Esophagus muscularis mucosa (tissue), 4 donors: Measurements from ENCODE around the gene EBF4. TPM values are rescaled to one million over a fixed set of nuclear protein-coding genes. Genes with fewer than 3 reads are reported as not detected.
"Not testable (repeated sequence)": the region's sequence is repeated elsewhere in the genome, so short reads cannot be mapped to it uniquely, and the experiment has no call there.

Experiments
- DNase-seq: peaks from one replicate; pipeline ENCODE4 v3.0.0-alpha.2; 2017; ENCODE audit errors: extremely low spot score
- H3K27ac ChIP-seq, 4 donors: fragments of 200-600 bp; sonication (generic); replicated peaks in 1 of 4; 1 replicate in 3 of 4; 2 replicates in 1 of 4; pipeline ENCODE4 v1.5.1; 2016 to 2019; ENCODE audit warnings: mild to moderate bottlenecking in 1 of 4
- H3K27me3 ChIP-seq, 4 donors: fragments of 200-600 bp; sonication (generic); one replicate each; pipeline versions ENCODE4 v1.5.1 to v1.6.0; 2016 to 2019
- H3K36me3 ChIP-seq, 4 donors: fragments of 200-600 bp; sonication (generic); one replicate each; pipeline ENCODE4 v1.5.1; 2016 to 2019
- H3K4me1 ChIP-seq, 4 donors: fragments of 200-600 bp; sonication (generic); one replicate each; pipeline ENCODE4 v1.5.1; 2016 to 2019
- H3K4me3 ChIP-seq, 4 donors: fragments of 200-600 bp; sonication (generic); 1 replicate in 2 of 4; 2 replicates in 2 of 4; pipeline ENCODE4 v1.5.1; 2016 to 2019; ENCODE audit warnings: mild to moderate bottlenecking in 4 of 4, moderate library complexity in 1 of 4
- H3K9me3 ChIP-seq, 4 donors: fragments of 200-600 bp; sonication (generic); 1 replicate in 3 of 4; 2 replicates in 1 of 4; pipeline ENCODE4 v1.5.1; 2016 to 2019
- EP300 ChIP-seq: sonication (generic); formaldehyde crosslinking; IDR thresholded peaks from one replicate; pipeline ENCODE4 v1.6.1; 2017; ENCODE audit warnings: antibody characterized with exemption
- POLR2A ChIP-seq: fragments of 450-650 bp; IDR thresholded peaks from one replicate; pipeline ENCODE4 v1.6.1; 2017; ENCODE audit warnings: antibody characterized with exemption, moderate library complexity, mild to moderate bottlenecking, low read depth
- POLR2AphosphoS5 ChIP-seq, 2 donors: sonication (generic); formaldehyde crosslinking; IDR thresholded peaks; one replicate each; pipeline ENCODE4 v1.6.1; 2017; ENCODE audit warnings: antibody characterized with exemption in 2 of 2
- WGBS: methylation state at CpG from one replicate; pipeline ENCODE4 v1.1.5; 2018; 5-methylcytosine and 5-hydroxymethylcytosine counted together
- intact Hi-C: fragments of 100-400 bp; cut with DNase I; formaldehyde crosslinking; loops from one replicate; pipeline ENCODE4 v1.15.1; 2023
- small RNA-seq, 3 donors: library from RNA; depleted of rRNA; stranded (forward); fragments of <200 nt; gene quantifications; one replicate each; pipeline ENCODE3, GENCODE V24; 2016
- total RNA-seq, 4 donors: library from RNA; depleted of rRNA; stranded (reverse); fragments of >200 nt; gene quantifications; one replicate each; pipeline versions ENCODE4 v1.1.0 to v1.2.1, GENCODE V29; 2016
- TF ChIP-seq, protein P1 (sequence below), 3 experiments: fragments of 200-600 bp in 2 of 3; fragments of 450-650 bp in 1 of 3; sonication (generic) in 2 of 3; IDR thresholded peaks; one replicate each; pipeline ENCODE4 v1.5.1; 2017 to 2019; ENCODE audit warnings: antibody characterized with exemption in 3 of 3, mild to moderate bottlenecking in 2 of 3, moderate library complexity in 1 of 3

EBF4 gene
- total RNA-seq, 4 donors from 2014 or later = 23.7 to 46.7 (median 30.1) TPM

DNA sequence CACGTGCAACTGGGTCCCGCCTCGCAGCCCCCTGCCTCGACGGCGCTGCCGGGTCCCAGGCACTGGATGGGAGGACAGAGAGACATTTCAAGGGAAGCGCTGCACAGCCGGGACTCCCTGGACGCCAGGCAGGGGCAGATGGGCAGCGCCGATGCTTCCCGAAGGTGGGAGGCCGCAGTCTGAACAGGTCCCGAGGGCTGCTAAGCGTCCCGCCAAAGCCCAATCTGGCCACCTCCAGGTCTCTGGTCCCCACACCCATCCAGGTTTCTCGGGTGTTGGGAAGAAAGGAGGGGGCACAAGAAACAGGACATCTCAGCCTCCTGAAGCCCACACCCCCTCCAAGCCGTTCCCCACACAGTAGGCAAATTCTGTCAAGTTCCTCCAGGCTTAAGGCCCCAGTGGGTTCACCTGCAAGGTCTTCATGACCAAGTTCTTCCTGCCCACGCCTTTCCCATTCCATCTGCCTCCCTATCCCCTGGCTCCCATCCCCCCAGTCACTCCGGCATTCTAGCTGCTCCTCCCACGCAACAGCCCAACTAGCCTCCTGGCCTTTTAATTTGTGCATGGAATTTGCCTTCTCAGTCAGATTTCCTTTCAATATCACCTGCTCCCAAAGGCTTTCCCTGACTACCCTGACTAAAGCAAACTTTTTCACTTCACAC is 113.2 kb downstream of the EBF4 start:
- Histone ChIP-seq H3K9me3 (no peaks in the 10 kb centered on the region), H3K4me1 (peaks cover 0 to 17% (median 11%) of the 10 kb centered on the region in 4 donors), H3K27ac (no peak overlapping the region), H3K36me3 (no peaks in the 10 kb centered on the region), H3K27me3 (peaks cover 0 to 99% (median 12%) of the 10 kb centered on the region in 4 donors), H3K4me3 (no peak overlapping the region)
- no peak for DNase-seq
- TF ChIP-seq POLR2AphosphoS5 (IDR thresholded peaks at IDR 0.05) (no peak), EP300 (no peak), POLR2A (no peak)
- TF ChIP-seq, protein P1, sequence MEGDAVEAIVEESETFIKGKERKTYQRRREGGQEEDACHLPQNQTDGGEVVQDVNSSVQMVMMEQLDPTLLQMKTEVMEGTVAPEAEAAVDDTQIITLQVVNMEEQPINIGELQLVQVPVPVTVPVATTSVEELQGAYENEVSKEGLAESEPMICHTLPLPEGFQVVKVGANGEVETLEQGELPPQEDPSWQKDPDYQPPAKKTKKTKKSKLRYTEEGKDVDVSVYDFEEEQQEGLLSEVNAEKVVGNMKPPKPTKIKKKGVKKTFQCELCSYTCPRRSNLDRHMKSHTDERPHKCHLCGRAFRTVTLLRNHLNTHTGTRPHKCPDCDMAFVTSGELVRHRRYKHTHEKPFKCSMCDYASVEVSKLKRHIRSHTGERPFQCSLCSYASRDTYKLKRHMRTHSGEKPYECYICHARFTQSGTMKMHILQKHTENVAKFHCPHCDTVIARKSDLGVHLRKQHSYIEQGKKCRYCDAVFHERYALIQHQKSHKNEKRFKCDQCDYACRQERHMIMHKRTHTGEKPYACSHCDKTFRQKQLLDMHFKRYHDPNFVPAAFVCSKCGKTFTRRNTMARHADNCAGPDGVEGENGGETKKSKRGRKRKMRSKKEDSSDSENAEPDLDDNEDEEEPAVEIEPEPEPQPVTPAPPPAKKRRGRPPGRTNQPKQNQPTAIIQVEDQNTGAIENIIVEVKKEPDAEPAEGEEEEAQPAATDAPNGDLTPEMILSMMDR (IDR thresholded peaks at IDR 0.05) = no peak
- intact Hi-C loops = no loop called here
- 39% methylated on average over 14 of the region's 22 CpGs for WGBS

DNA sequence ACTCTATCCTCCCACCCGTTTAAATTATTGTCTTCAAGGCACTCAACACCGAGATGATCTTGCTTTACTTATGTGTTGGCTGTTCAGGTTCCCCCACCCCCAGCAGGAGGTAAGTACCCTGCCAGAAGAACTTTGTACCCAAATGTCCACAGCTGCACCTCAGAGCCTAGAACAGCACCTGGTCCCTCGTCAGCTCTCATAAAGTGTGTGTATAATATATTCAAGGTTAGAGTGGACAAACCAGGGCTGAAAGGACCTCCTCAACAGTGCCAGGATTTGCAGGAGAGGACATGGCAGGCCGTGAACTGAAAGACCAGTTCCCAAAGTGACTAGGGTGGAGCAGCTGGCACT is 113.7 kb downstream of the EBF4 start:
- peaks cover 0 to 12% (median 8%) of the 10 kb centered on the region in 4 donors for H3K4me1 ChIP-seq
- H3K27me3 ChIP-seq = peaks cover 0 to 99% (median 7%) of the 10 kb centered on the region in 4 donors
- H3K4me3 ChIP-seq = no peak overlapping the region
- H3K9me3 ChIP-seq = peaks cover 0 to 2% (median 0%) of the 10 kb centered on the region in 4 donors
- no peak for TF ChIP-seq POLR2AphosphoS5 (IDR thresholded peaks at IDR 0.05)
- TF ChIP-seq POLR2A = no peak
- no peak for TF ChIP-seq EP300
- TF ChIP-seq, protein P1 (IDR thresholded peaks at IDR 0.05) = no peak
- H3K36me3 ChIP-seq = no peaks in the 10 kb centered on the region
- intact Hi-C loops = no loop called here
- no peak overlapping the region for H3K27ac ChIP-seq
- DNase-seq = no peak
- 46% methylated on average over 4 of the region's 4 CpGs for WGBS

DNA sequence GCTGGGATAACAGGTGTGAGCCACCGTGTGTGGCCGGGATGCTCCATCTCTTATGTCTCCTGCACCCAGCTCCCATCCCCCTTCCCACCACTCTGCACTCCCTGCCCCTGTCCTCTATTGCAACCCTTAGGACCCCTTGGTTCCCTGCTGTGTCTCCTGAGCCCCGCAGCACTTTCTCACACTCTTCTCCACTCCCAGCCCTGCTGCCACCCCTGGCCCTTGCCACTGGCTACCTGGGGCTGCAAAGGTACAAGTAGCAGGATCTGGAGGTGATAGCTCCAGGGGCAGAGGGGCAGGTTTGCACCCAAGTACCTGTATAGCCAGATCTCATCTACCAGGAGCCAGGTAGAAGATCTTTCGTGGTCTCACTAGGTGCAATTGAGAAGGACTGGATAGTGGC is 114.4 kb downstream of the EBF4 start:
- Histone ChIP-seq H3K4me3 (no peak overlapping the region), H3K36me3 (no peaks in the 10 kb centered on the region), H3K27me3 (peaks cover 0 to 99% (median 6%) of the 10 kb centered on the region in 4 donors), H3K9me3 (peaks cover 0 to 7% (median under 1%) of the 10 kb centered on the region in 4 donors), H3K4me1 (peaks cover 0 to 10% (median 8%) of the 10 kb centered on the region in 4 donors), H3K27ac (no peak overlapping the region)
- DNase-seq = no peak
- TF ChIP-seq EP300 (no peak), POLR2A (no peak), POLR2AphosphoS5 (IDR thresholded peaks at IDR 0.05) (no peak)
- TF ChIP-seq, protein P1 (IDR thresholded peaks at IDR 0.05) = no peak
- 75% methylated on average over 4 of the region's 4 CpGs for WGBS
- intact Hi-C loops = no loop called here

DNA sequence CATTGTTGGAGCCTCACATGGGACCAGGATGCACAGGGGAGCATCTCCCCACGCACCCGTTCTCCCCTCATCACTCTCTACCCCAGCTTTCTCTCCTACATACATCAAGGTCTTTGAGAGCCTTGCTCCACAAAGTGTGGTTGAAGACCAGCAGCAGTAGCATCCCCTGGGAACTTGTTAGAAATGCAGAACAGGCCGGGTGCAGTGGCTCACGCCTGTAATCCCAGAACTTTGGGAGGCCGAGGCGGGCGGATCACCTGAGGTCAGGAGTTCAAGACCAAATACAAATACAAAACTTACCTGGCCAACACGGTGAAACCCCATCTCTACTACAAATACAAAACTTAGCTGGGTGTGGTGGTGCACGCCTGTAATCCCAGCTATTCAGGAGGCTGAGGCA is 115.3 kb downstream of the EBF4 start:
- DNase-seq, H3K4me3 ChIP-seq, H3K36me3 ChIP-seq, H3K27ac ChIP-seq, intact Hi-C loops, H3K4me1 ChIP-seq: not testable (repeated sequence)
- 90% methylated on average over 8 of the region's 9 CpGs for WGBS
- Histone ChIP-seq H3K9me3 (peaks cover 0 to 14% (median 4%) of the 10 kb centered on the region in 4 donors), H3K27me3 (peaks cover 0 to 97% (median 7%) of the 10 kb centered on the region in 4 donors)

DNA sequence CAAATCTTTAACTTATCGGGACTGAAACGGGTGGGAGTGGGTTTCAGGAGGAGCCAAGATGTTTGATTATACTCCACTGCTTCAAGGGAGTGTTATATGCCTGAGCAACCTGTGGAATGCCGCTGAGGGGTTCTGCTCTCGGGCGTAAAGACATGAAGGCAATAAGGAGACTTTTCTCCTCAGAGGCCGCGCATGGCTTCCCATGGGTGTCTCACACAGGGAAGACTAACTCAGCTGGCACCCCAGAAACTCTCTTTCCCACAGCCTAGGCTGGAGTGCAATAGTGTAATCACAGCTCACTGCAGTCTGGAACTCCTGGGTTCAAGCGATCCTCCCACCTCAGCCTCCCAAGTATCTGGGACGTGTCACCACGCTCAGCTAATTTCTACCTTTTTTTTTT is 117.1 kb downstream of the EBF4 start:
- intact Hi-C loops = no loop called here
- Histone ChIP-seq H3K27me3 (peaks cover 0 to 80% (median 8%) of the 10 kb centered on the region in 4 donors), H3K27ac (no peak overlapping the region), H3K4me3 (no peak overlapping the region), H3K9me3 (peaks cover 0 to 14% (median 4%) of the 10 kb centered on the region in 4 donors), H3K36me3 (no peaks in the 10 kb centered on the region), H3K4me1 (peaks cover 0 to 11% (median 7%) of the 10 kb centered on the region in 4 donors)
- 87% methylated on average over 10 of the region's 10 CpGs for WGBS
- TF ChIP-seq POLR2A (no peak), POLR2AphosphoS5 (IDR thresholded peaks at IDR 0.05) (no peak), EP300 (no peak)
- TF ChIP-seq, protein P1 (IDR thresholded peaks at IDR 0.05) = no peak
- DNase-seq = no peak

Small RNA genes within 50 kb of the gene (small RNA-seq; reads per million reads assigned to genes)
- gene SNORA51 (0 reads per million in 3 donors), gene SNORD110 (0 reads per million in 3 donors), gene SNORD56 (0 reads per million in 3 donors), gene SNORD57 (0 reads per million in 3 donors), gene SNORD86 (0 reads per million in 3 donors)

Other genes with a start within 250 kb of the EBF4 start
- 100 to 1,000 TPM; 127 to 258 (median 216) TPM for gene SNRPB, start 222.0 kb upstream of the EBF4 start, total RNA-seq
- gene ZNF343, start 183.9 kb upstream of the EBF4 start, total RNA-seq = 10 to 100 TPM in 3 of 4 donors, 1 to 10 TPM in 1; 9.9 to 19.5 (median 16.1) TPM
- under 1 TPM in 2 of 4 donors, not detected in 2; 0.19 to 0.34 TPM for gene TMC2, start 156.2 kb upstream of the EBF4 start, total RNA-seq
- gene NOP56, start 40.1 kb upstream of the EBF4 start, total RNA-seq = 10 to 100 TPM; 31.6 to 96.4 (median 62.8) TPM
- 100 to 1,000 TPM; 115 to 122 (median 118) TPM for gene IDH3B, start 28.6 kb upstream of the EBF4 start, total RNA-seq
- 1 to 10 TPM in 1 of 4 donors, under 1 TPM in 2, not detected in 1; 0.17 to 1.3 (median 0.45) TPM for gene CPXM1, start 107.8 kb downstream of the EBF4 start, total RNA-seq
- not detected for gene C20orf141, start 122.2 kb downstream of the EBF4 start, total RNA-seq
- not detected for gene TMEM239, start 123.6 kb downstream of the EBF4 start, total RNA-seq
- 10 to 100 TPM; 15.1 to 24.1 (median 22.5) TPM for gene PCED1A, start 147.9 kb downstream of the EBF4 start, total RNA-seq
- 10 to 100 TPM; 22.0 to 37.5 (median 30.2) TPM for gene VPS16, start 148.0 kb downstream of the EBF4 start, total RNA-seq
- gene PTPRA, start 180.7 kb downstream of the EBF4 start, total RNA-seq = 10 to 100 TPM; 49.2 to 80.8 (median 60.4) TPM